Kidney epithelial cell (primary cell): ENCODE measurements around the gene PBX1. TPM values are rescaled to one million over a fixed set of nuclear protein-coding genes. Genes with fewer than 3 reads are reported as not detected.

ENCODE experiments used
- DNase-seq: peaks from one replicate; pipeline ENCODE4 v3.0.0-alpha.2; 2010; ENCODE audit warnings: low read depth
- H3K27me3 ChIP-seq: 2 replicates; pipeline ENCODE4 v1.6.0; 2011; ENCODE audit warnings: low read length; ENCODE audit not compliant: control insufficient read depth, insufficient read depth
- H3K36me3 ChIP-seq: 2 replicates; pipeline ENCODE4 v1.5.1; 2011; ENCODE audit warnings: low read length; ENCODE audit not compliant: control insufficient read depth, insufficient read depth
- H3K4me3 ChIP-seq: 2 replicates; pipeline ENCODE4 v1.5.1; 2011; ENCODE audit warnings: low read depth, mild to moderate bottlenecking, control low read depth, low read length
- total RNA-seq: library from RNA; depleted of rRNA; stranded (reverse); fragments of >200 nt; gene quantifications from 2 replicates; pipeline ENCODE4 v1.2.3, GENCODE V29; 2015
- TF ChIP-seq, protein P1 (sequence below): IDR thresholded peaks from 2 replicates; pipeline ENCODE4 v1.5.1; 2011; ENCODE audit warnings: mild to moderate bottlenecking, moderate library complexity, low read length, control low read depth, inconsistent platforms; ENCODE audit not compliant: insufficient read depth, poor library complexity, severe bottlenecking

PBX1 gene
- total RNA-seq, 1 donor from 2014 or later, result 5.7 TPM

GRCh38 chr1:164745736-164746135 is 186.8 kb downstream of the PBX1 start:
- TF ChIP-seq, protein P1, sequence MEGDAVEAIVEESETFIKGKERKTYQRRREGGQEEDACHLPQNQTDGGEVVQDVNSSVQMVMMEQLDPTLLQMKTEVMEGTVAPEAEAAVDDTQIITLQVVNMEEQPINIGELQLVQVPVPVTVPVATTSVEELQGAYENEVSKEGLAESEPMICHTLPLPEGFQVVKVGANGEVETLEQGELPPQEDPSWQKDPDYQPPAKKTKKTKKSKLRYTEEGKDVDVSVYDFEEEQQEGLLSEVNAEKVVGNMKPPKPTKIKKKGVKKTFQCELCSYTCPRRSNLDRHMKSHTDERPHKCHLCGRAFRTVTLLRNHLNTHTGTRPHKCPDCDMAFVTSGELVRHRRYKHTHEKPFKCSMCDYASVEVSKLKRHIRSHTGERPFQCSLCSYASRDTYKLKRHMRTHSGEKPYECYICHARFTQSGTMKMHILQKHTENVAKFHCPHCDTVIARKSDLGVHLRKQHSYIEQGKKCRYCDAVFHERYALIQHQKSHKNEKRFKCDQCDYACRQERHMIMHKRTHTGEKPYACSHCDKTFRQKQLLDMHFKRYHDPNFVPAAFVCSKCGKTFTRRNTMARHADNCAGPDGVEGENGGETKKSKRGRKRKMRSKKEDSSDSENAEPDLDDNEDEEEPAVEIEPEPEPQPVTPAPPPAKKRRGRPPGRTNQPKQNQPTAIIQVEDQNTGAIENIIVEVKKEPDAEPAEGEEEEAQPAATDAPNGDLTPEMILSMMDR, result no peak
- no peaks in the 10 kb centered on the region for H3K36me3 ChIP-seq

DNA sequence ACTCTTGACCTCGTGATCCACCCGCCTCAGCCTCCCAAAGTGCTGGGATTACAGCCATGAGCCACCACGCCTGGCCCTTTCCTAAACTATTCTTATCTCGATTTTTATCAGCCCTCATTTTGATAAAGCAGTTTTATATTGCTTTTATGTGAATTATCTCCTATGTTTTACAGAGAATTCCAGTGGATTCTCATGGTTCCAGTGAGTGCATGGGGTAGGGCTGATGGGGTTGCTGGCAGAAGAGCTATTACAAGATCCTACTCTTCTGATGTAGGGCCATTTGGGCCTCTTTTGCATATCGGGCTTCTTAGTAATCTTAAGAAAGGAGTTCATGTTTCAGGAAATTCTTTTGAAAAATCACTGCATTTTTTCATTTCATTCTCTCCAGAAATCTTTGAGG is 187.6 kb downstream of the PBX1 start:
- TF ChIP-seq, protein P1, result no peak
- no peak overlapping the region for H3K4me3 ChIP-seq
- no peaks in the 10 kb centered on the region for H3K27me3 ChIP-seq
- DNase-seq, result no peak
- no peaks in the 10 kb centered on the region for H3K36me3 ChIP-seq

More at GRCh38 chr1:164745736-164746135, 186.8 kb downstream of the PBX1 start:
- Histone ChIP-seq H3K27me3 (no peaks in the 10 kb centered on the region), H3K4me3 (no peak overlapping the region)
- DNase-seq, result no peak

DNA sequence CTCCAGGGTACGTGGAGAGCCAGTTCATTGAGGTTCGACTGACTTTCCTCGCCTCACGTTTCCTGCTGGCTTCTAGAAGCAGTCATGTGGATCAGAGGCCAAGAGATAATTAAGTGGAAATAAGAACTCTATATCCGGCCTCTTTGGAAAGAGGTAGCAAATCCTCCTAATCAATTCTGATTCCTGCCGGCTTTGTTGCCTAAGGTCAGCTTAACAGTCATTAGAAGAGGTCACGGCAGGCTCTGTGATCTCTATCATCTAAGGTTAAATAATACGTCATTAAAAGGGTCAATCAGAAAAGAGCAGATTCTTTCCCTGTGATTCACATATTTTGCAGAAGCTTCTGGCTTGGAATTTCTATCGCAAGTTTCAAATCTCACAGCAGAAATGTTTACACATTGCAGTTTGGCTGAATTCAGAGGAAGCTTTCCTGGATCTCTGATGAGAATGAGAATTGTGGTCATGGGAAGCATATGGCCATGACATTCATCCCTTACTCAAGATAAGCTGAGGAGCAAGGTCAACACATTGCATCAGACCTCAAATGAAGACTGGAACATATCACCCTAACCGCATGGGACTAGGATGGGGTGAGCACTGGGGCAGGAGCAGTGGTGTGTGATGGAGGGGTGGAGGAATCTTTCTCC is 189.4 kb downstream of the PBX1 start:
- no peaks in the 10 kb centered on the region for H3K36me3 ChIP-seq
- no peaks in the 10 kb centered on the region for H3K27me3 ChIP-seq
- TF ChIP-seq, protein P1, result no peak
- DNase-seq, result no peak
- H3K4me3 ChIP-seq, result no peak overlapping the region

DNA sequence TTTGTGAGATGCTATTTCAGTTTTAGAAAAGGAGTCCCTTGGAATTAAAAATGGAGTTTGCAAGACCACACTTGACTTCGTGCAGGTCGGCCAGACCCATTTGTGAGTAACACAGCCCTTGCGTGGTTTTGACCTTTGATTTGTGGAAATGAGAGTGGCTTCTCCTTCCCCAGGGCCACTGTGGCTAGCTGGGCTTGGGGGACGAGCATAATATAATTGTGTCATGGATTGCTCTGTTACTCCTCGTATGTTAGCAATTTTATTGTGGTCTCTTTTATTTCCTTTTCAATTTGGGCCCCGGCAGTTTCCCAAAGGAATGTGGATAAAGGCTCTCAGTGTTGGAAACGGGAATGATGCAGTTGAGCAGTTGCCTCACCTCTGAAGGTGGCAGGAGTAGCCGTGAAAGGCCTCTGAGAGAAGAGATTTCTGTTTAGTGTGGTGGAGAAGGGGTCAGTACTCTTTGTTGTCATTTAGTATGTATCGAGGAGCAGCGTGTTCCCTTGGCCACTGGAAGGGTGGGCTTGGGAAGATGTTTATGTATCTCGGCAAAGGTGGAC is 194.6 kb downstream of the PBX1 start:
- no peaks in the 10 kb centered on the region for H3K36me3 ChIP-seq
- H3K27me3 ChIP-seq, result no peaks in the 10 kb centered on the region
- DNase-seq, result no peak
- no peak overlapping the region for H3K4me3 ChIP-seq
- TF ChIP-seq, protein P1, result no peak

GRCh38 chr1:164754088-164754600 is 195.2 kb downstream of the PBX1 start:
- Histone ChIP-seq H3K27me3 (no peaks in the 10 kb centered on the region), H3K4me3 (no peak overlapping the region), H3K36me3 (no peaks in the 10 kb centered on the region)
- TF ChIP-seq, protein P1, result no peak
- no peak for DNase-seq
